ENCODE results near the gene PLAU.

The PLAU gene

DNA sequence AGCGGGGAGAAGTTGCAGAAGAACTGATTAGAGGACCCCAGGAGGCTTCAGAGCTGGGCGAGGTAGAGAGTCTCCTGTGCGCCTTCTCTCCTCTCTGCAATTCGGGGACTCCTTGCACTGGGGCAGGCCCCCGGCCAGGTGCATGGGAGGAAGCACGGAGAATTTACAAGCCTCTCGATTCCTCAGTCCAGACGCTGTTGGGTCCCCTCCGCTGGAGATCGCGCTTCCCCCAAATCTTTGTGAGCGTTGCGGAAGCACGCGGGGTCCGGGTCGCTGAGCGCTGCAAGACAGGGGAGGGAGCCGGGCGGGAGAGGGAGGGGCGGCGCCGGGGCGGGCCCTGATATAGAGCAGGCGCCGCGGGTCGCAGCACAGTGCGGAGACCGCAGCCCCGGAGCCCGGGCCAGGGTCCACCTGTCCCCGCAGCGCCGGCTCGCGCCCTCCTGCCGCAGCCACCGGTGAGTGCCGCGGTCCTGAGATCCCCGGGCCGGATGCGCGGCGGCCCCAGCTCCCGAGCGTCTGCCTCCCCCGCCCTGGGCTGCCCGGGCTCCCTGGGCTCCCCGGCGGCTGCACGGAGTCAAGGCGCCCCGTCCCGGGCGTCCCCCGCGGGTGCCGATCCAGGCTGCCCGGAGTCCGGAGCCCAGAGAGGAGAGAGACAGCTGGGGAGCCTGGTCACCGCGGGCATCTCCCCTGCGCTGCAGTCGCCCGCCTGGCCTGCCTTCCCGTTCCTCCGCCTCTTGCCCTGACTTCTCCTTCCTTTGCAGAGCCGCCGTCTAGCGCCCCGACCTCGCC lies at the start of gene PLAU:
PLAU (plus strand) TSS at position 369 of the 789 bp plus-strand sequence. CDS start 424 bp downstream, outside the sequence.
- DNase-seq: peak; percentile 56

GRCh38 chr10:73862011-73862410 lies 48.9 kb upstream of the PLAU start:
- no peak for DNase-seq

DNA sequence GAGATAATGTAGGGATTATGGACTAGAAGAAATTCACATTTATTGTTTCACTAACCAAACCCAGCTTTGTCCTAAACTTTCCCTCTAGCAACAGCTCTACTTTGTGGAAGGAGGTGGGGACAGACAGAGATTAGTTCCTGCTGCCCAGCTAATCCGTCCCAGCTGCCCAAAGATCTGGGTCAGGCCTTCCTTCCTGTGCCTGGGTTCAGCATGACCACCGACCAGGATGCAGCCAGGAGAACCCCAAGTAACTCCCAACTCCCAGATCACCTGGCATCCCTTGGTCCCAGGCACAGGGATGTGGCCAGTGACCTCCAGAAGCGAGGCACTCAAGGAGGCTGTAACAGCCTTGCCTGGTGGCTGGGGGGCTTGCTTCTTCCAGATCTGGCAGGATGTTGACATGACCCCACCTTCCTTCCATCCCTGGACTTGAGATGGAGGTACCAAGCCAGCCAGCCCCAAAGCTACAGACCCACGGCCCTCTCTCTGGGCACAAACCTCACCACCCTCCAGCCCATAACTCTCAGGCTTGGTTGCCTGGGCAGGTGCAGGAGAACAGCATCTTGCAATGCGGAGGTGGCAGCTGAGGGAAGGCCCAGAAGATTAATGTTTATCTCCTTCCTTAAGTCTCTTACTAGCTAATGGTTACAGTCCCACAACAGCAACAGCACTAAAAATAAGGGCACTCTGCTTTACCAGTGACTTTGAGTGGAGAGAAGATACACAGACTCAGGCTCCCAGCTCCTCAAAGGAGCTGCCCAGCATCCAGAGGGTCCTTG lies 47.7 kb upstream of the PLAU start:
- DNase-seq: no peak

DNA sequence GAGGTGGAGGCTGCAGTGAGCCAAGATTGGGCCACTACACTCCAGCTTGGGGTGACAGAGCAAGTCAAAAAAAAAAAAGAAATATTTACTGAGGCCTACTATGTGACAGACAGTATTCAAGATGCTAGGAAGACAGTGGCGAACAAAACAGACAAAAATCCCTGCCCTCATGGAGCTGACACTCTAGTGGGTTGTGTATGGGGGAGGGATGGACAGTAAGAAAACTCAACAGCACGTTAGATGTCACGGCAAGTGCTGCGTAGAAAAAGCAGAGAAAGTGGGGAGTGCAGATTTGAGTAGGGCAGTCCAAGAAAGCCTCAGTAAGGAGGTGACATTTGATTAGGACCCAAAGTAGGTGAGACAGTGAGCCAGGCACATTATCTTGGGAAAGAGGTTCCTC lies 46.7 kb upstream of the PLAU start:
- no peak for DNase-seq

- DNase-seq: no peak
Observed at GRCh38 chr10:73865107-73865458, 45.8 kb upstream of the PLAU start.

DNA sequence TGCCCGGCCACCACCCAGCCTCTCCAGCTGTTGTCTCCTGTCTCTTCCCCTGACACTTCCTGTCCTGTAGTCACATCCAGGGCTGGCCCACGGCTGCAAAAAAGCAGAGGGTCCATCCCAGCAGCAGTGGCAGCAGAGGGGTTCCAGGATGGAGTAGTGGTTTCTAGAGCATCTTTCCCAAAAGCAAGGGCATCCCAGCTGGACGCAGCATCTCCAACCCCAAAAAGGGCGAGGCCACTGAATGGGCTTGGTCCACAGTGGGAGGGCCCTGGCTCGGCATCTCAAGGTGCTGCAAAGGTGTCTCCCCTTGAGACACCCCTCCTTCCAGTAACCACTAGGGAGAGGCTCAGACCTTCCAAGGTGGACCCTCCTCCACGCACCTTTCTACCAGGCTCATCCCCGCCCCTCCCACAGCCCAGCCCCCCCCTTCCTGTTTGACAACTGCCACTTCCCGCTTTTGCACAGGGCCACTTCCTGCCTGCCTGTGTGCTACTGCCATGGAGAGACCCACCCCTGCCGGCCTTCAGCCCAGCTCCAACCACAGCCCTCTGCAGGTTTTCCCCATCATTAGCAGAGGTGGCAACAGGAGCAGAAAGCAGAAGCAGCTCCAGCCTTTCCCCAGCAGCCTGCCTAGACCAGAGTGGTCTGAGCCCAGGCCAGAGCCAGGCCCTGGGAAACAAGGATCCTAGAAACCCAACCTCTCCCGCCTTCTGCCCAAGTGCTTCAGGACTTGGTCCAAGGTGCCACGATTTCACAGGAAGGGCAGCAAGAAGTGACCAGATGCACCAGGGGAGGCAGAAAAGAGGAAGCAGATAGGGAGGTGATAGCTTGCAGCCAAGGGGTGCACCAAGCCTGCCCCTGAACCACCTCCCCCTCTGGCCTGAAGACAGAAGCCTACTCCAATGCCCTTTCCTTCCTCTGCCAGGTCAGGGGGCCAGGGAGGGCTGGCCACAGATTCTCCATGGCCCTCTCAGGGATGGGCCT lies 45.2 kb upstream of the PLAU start:
- DNase-seq: no peak

DNA sequence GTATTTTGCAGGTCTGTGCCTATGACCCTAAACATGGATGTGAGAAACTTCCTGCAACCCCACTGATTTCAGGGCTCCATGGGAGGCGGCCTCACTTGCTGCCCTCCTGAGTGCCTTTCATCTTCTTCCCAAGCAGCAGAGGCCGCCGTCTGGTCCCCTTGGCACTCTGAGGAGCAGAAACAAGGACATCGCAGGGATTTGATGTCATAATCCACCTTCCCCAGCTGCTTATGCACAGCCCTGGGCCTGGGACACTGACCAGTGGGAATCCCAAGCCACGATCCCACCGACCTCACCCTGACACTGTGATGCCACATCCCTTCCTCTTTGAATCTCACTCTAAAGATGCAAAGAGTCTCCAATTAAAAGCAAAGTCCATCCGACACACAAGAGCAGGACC lies 44.3 kb upstream of the PLAU start:
- no peak for DNase-seq

DNA sequence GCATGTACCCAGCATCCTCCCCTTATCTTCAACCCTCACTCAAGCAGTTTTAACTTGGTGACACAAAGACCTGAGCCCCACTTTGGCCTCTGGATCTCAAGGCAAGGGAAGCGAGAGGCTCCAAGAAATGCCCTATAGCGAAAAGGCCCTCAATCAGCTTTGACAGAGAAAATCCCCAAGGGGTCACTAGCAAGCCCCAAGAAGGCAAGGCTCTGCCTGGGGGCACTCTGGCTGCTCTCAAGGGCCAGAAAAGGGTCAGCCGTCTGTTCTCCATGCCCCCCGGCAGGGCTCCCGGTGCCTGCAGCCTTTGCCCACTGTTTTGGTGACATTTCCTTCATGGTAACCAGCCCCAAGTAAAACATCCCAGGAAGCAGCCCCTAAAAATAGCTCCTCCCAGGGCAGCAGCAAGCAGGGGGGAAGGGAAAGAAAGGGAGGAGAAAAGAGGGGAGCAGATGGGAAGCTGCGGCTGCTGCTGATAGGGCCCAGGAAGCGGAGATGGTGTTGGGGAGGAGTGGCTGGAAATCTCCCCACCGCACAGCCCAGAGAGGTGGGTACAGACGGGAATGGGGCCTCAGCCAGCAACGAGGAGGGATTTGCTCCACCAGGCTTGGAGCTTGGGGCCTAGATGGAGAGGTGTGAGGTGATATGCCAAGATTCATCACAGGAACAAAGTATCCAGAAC lies 43.7 kb upstream of the PLAU start:
- no peak for DNase-seq

DNA sequence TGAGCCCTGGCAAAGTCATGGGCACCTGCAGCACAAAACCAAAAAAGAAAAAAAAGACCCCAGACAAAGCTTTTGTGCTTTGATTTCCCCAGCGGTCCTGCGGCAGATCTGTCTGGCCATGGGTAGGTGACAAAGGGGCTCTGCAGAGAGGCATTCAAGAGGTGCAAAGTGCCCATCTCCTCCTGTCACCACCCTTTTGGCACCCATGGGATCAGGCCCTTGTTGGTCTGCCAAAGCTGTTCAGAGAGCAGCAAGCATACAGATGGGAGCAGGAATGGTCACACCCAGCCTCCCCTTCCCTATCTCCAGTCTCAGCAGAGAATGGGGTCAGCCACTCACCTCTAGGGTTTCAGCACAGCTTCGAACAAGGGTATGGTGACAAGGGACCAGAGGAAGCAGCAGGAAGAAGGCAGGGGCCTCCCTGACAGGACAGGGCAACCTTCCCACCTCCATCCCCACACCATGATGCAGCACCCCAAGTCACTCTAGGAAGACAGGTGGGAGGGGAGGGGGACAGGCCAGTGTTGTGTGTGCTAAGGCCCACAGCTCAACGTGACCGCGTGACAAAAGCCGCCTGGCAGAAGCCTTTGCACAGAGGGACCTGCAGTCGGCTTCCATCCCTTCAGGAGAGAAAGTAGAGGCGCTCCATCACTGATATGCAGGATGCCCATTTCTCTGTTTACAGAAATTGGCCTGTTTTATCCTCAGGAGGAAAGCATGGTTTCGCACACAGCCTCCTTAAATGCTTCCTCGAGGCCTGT lies 42.9 kb upstream of the PLAU start:
- DNase-seq: no peak

- no peak for DNase-seq
Observed at GRCh38 chr10:73868655-73869195, 42.2 kb upstream of the PLAU start.

GRCh38 chr10:73871295-73872189 lies 39.4 kb upstream of the PLAU start:
- no peak for DNase-seq

DNA sequence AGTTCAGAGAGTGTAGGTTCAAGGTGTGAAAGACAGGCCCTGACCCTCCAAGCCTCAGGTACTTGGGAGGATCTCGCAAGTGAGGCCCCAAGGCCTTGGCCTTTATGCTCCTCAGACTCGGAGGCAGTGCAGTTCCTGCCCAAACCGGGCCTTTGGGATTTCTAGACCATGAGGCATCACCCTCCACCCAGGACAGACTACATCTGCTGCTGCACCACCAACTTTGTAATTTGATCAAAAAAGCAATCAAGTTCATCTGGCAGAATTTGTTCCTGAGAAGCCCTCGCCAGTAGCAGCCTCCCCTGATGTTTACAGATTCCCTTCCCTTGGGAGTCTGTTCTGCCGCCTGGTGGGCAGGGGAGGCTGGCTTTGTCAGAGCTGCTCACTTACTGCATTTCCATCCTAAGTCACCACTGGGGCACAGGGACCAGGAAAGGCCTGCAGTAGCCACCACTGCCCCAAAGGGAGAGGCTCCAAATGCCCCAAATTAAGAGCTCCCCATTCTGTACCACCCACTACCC lies 38.7 kb upstream of the PLAU start:
- no peak for DNase-seq

DNA sequence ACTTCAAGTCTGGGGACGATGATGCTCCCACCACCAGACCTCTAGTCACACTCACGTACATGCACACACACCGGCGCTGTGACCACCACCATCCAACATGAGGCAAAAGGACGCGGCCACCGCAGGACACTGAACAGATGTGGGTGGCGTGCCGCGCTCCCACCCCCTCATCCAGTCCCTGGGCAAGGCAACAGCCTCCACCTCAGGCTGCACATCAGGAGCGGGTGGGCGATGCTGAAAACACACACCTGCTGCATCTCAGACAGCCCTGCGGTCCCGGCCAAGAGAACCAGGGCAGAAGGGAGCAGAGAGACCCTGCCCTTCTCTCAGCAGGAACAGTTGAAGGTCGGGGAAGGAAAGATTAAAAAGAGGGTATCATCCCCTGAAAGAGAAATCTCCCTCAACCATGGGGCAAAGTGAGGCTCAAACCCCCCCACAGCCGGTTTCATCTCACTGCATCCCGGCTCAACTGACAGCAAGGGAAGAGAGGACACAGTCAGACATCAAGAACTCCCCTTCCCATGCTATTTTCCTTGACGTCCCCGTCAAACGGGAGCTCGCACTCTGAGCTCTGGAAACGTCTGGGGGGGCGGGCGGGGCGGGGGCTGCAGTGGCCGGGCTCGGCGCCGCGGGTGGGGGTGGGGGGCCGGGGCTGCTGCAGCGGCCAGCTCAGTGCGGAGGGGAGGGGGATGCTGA lies 37.6 kb upstream of the PLAU start:
- DNase-seq: no peak

GRCh38 chr10:73873838-73874215 lies 37.1 kb upstream of the PLAU start:
- no peak for DNase-seq

GRCh38 chr10:73874267-73875138 lies 36.4 kb upstream of the PLAU start, which contains the start of gene CAMK2G:
Gene CAMK2G, minus strand, starts transcription at chr10:73874555. Its CDS starts 94 bp downstream, at chr10:73874461.
- DNase-seq: peak; percentile 85

- DNase-seq: no peak
Observed at GRCh38 chr10:73875139-73875475, 35.8 kb upstream of the PLAU start.

- DNase-seq: no peak
Observed at GRCh38 chr10:73876157-73876556, 34.8 kb upstream of the PLAU start.

GRCh38 chr10:73876566-73876965 lies 34.4 kb upstream of the PLAU start:
- DNase-seq: no peak
